Measurements from ENCODE around the gene ZNF547. TPM values are rescaled to one million over a fixed set of nuclear protein-coding genes. Genes with fewer than 3 reads are reported as not detected.

Gene ZNF547
- total and polyA plus RNA-seq, 2 of the 8 experiments (the other 6 are each of a cell fraction or from before 2014, with no cell fraction given) = 1.1 to 2.1 TPM

- TF ChIP-seq YY1 (IDR thresholded peaks at IDR 0.05; ENCODE audit: low read depth, low read length) = peak; percentile 74; the same call in 1 of the 2 replicates
- TF ChIP-seq, protein P1, sequence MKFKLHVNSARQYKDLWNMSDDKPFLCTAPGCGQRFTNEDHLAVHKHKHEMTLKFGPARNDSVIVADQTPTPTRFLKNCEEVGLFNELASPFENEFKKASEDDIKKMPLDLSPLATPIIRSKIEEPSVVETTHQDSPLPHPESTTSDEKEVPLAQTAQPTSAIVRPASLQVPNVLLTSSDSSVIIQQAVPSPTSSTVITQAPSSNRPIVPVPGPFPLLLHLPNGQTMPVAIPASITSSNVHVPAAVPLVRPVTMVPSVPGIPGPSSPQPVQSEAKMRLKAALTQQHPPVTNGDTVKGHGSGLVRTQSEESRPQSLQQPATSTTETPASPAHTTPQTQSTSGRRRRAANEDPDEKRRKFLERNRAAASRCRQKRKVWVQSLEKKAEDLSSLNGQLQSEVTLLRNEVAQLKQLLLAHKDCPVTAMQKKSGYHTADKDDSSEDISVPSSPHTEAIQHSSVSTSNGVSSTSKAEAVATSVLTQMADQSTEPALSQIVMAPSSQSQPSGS (IDR thresholded peaks at IDR 0.05; ENCODE audit: low read length) = peak; percentile 39; the same call in 1 of the 2 replicates
- peak; percentile 62 for TF ChIP-seq SAP30 (IDR thresholded peaks at IDR 0.05; ENCODE audit: insufficient read depth, insufficient replicate concordance, low read length)
- TF ChIP-seq BRCA1 (IDR thresholded peaks at IDR 0.05; ENCODE audit: low read depth, low read length) = no peak; the same call in 1 of the 2 replicates
- TF ChIP-seq SIN3A (conservative IDR thresholded peaks at IDR 0.05 in 1 of 2, IDR thresholded peaks at IDR 0.05 in 1 of 2; ENCODE audit: low read depth in 1 of 2, low read length in 2 of 2) = peak in 1 of 2 experiments; percentile 64; a peak in 1 of 4 replicates
- no peak for TF ChIP-seq FOSL1 (IDR thresholded peaks at IDR 0.05; ENCODE audit: insufficient read depth, low read depth, low read length)
- no peak for TF ChIP-seq CTBP2 (IDR thresholded peaks at IDR 0.05; ENCODE audit: borderline replicate concordance, insufficient read depth, insufficient read length, low read length)
- TF ChIP-seq EP300 (IDR thresholded peaks at IDR 0.05; ENCODE audit: borderline replicate concordance in 1 of 2, low read depth in 2 of 2, low read length in 2 of 2) = no peak
- TF ChIP-seq RBBP5 (IDR thresholded peaks at IDR 0.05; ENCODE audit: borderline replicate concordance, low read depth, low read length) = no peak
- TF ChIP-seq ASH2L (IDR thresholded peaks at IDR 0.05; ENCODE audit: low read length) = peak; percentile 68
- no peak for TF ChIP-seq RNF2 (IDR thresholded peaks at IDR 0.05; ENCODE audit: borderline replicate concordance, low read depth, low read length, missing control alignments, poor library complexity, severe bottlenecking)
- TF ChIP-seq TAF1 (IDR thresholded peaks at IDR 0.05; ENCODE audit: low read depth, low read length) = peak; percentile 80
- TF ChIP-seq TBP (IDR thresholded peaks at IDR 0.05; ENCODE audit: low read depth, low read length) = peak; percentile 72; the same call in 1 of the 2 replicates
- TF ChIP-seq CBX8 (IDR thresholded peaks at IDR 0.05; ENCODE audit: borderline replicate concordance, low read depth, low read length) = no peak
- TF ChIP-seq SP4 (IDR thresholded peaks at IDR 0.05; ENCODE audit: low read length) = 0 out of 2 replicates have a peak, but pooled peaks have one; percentile 51
- peak; percentile 54; the same call in 1 of the 2 replicates for TF ChIP-seq E2F6 (IDR thresholded peaks at IDR 0.05)
- peak; percentile 68; the same call in 1 of the 2 replicates for TF ChIP-seq JUN (IDR thresholded peaks at IDR 0.05; ENCODE audit: low read depth, low read length)
- TF ChIP-seq GABPA (IDR thresholded peaks at IDR 0.05; ENCODE audit: borderline replicate concordance, insufficient read depth, low read length) = peak; percentile 88; the same call in 1 of the 2 replicates
Measured at GRCh38 chr19:57320180-57321084, 42.9 kb upstream of the ZNF547 start, which contains the start of gene ZNF543 (continued).

Measured in H1 (cell line).